ENCODE data around the gene RBP3. TPM values are rescaled to one million over a fixed set of nuclear protein-coding genes. Genes with fewer than 3 reads are reported as not detected.

Gene RBP3
- polyA plus RNA-seq, 3 donors, result not detected

- H3K27ac ChIP-seq (ENCODE audit: low read depth, low read length), result no peak overlapping the region
- WGBS, 3 donors, result 57 to 82% (median 75%) methylated on average over 3 of the region's 3 CpGs
Measured at GRCh38 chr10:47332371-47332770, 15.8 kb upstream of the RBP3 start.

- WGBS, 3 donors, result 82 to 89% (median 87%) methylated on average over 3 of the region's 3 CpGs
- no peak overlapping the region for H3K27ac ChIP-seq (ENCODE audit: low read depth, low read length)
Measured at GRCh38 chr10:47332946-47333345, 15.2 kb upstream of the RBP3 start.

- 85 to 92% (median 85%) methylated on average over 6 of the region's 6 CpGs for WGBS, 3 donors
- H3K27ac ChIP-seq (ENCODE audit: low read depth, low read length), result no peak overlapping the region
Measured at GRCh38 chr10:47333532-47333931, 14.6 kb upstream of the RBP3 start.

GRCh38 chr10:47334466-47335295 lies 13.5 kb upstream of the RBP3 start:
- 78 to 83% (median 81%) methylated on average over 8 of the region's 8 CpGs for WGBS, 3 donors
- no peak overlapping the region for H3K27ac ChIP-seq (ENCODE audit: low read depth, low read length)

- no peak overlapping the region for H3K27ac ChIP-seq (ENCODE audit: low read depth, low read length)
- WGBS, 3 donors, result 85 to 88% (median 87%) methylated on average over 5 of the region's 5 CpGs
Measured at GRCh38 chr10:47335906-47336305, 12.3 kb upstream of the RBP3 start.

- 79 to 83% (median 83%) methylated on average over 15 of the region's 15 CpGs for WGBS, 3 donors
- H3K27ac ChIP-seq (ENCODE audit: low read depth, low read length), result no peak overlapping the region
Measured at GRCh38 chr10:47336387-47337134, 11.6 kb upstream of the RBP3 start.

GRCh38 chr10:47337310-47337709 lies 10.9 kb upstream of the RBP3 start:
- WGBS, 3 donors, result 70 to 80% (median 71%) methylated on average over 4 of the region's 4 CpGs

GRCh38 chr10:47339186-47339735 lies 8.9 kb upstream of the RBP3 start:
- no peak overlapping the region for H3K27ac ChIP-seq (ENCODE audit: low read depth, low read length)
- 84 to 89% (median 89%) methylated on average over 8 of the region's 8 CpGs for WGBS, 3 donors

More at GRCh38 chr10:47337310-47337709, 10.9 kb upstream of the RBP3 start:
- H3K27ac ChIP-seq (ENCODE audit: low read depth, low read length), result no peak overlapping the region

GRCh38 chr10:47339759-47340607 lies 8.2 kb upstream of the RBP3 start:
- no peak overlapping the region for H3K27ac ChIP-seq (ENCODE audit: low read depth, low read length)
- WGBS, 3 donors, result 67 to 79% (median 67%) methylated on average over 15 of the region's 15 CpGs

GRCh38 chr10:47340608-47341170 lies 7.5 kb upstream of the RBP3 start:
- no peak overlapping the region for H3K27ac ChIP-seq (ENCODE audit: low read depth, low read length)
- 64 to 71% (median 68%) methylated on average over 5 of the region's 5 CpGs for WGBS, 3 donors

- 86 to 91% (median 86%) methylated on average over 13 of the region's 13 CpGs for whole genome bisulfite sequencing, 3 donors
Measured at GRCh38 chr10:47344996-47345870, 2.9 kb upstream of the RBP3 start.

GRCh38 chr10:47346581-47347302 lies 1.4 kb upstream of the RBP3 start:
- 73 to 83% (median 77%) methylated on average over 13 of the region's 13 CpGs for WGBS, 3 donors
- no peak overlapping the region for H3K27ac ChIP-seq (ENCODE audit: low read depth, low read length)

More at GRCh38 chr10:47344996-47345870, 2.9 kb upstream of the RBP3 start:
- no peak overlapping the region for H3K27ac ChIP-seq (ENCODE audit: low read depth, low read length)

GRCh38 chr10:47347303-47347675 lies 874 bp upstream of the RBP3 start:
- 75 to 78% (median 76%) methylated on average over 4 of the region's 4 CpGs for WGBS, 3 donors

GRCh38 chr10:47348661-47349470 lies 703 bp downstream of the RBP3 start:
- H3K27ac ChIP-seq (ENCODE audit: low read depth, low read length), result no peak overlapping the region
- 90 to 91% (median 91%) methylated on average over 36 of the region's 36 CpGs for WGBS, 3 donors

More at GRCh38 chr10:47347303-47347675, 874 bp upstream of the RBP3 start:
- H3K27ac ChIP-seq (ENCODE audit: low read depth, low read length), result no peak overlapping the region

GRCh38 chr10:47349516-47349915 lies 1.4 kb downstream of the RBP3 start:
- 92 to 94% (median 93%) methylated on average over 22 of the region's 22 CpGs for WGBS, 3 donors
- no peak overlapping the region for H3K27ac ChIP-seq (ENCODE audit: low read depth, low read length)

- 95 to 97% (median 97%) methylated on average over 31 of the region's 31 CpGs for WGBS, 3 donors
- H3K27ac ChIP-seq (ENCODE audit: low read depth, low read length), result no peak overlapping the region
Measured at GRCh38 chr10:47349941-47350371, 1.8 kb downstream of the RBP3 start.

Data from adipose tissue (tissue), 3 donors.